Stimulated activated CD4-positive, alpha-beta T cell treated with anti-CD3 and anti-CD28 coated beads, Interleukin-2, amount 100 ng/mL, for 24 hours (primary cell): Measurements from ENCODE around the gene ELL2.
A peak's percentile ranks its signal among the peaks of the same experiment; 100 is the strongest.

Source experiments
- DNase-seq, 2 donors: peaks; one replicate each; pipeline ENCODE4 v3.0.0-alpha.2; 2020

The ELL2 gene

DNA sequence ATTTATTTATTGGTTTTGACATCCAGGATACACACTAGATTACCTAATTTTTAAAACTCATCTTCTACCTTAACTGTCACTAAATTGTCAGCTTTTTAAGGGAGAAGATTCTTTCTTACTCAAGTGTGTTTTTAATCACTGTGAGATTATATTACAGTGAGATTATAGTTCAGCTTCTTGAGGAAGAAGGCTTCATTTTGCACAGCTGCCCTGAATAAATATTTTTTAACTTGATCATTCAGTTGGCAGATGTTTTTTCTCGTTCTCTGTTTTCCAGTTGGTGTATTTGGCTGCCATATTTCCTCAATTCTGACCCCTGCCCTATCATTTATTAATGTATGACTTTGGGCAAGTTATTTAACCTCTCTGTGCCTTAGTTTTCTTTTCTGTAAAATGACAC, 15.0 kb upstream of the ELL2 start:
- DNase-seq: no peak

GRCh38 chr5:95975703-95976102, 14.1 kb upstream of the ELL2 start:
- DNase-seq: no peak

DNA sequence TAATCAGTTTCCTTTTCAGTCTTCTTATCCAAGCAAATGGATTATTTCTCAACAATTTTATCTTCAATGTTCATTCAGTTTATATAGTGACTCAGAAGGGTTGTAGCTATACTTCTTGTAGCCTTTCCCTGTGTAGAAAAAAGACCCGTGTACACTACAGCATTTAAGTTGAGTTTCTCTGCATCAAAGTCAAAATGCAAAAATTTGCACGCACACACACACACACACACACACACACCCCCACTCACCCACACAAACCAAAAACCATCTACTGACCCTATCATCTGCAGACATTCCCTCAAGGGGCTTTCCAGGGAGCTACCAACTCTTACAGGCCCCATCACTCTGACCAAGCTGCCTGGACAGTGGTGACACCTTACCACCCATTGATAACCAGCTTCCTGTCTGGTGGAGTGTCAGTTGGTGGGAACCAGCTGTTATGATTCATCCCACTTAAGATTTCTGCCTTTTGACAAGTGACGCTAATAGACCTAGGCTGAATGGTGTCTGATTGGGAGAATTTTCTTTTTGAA, 12.2 kb upstream of the ELL2 start:
- no peak for DNase-seq

DNA sequence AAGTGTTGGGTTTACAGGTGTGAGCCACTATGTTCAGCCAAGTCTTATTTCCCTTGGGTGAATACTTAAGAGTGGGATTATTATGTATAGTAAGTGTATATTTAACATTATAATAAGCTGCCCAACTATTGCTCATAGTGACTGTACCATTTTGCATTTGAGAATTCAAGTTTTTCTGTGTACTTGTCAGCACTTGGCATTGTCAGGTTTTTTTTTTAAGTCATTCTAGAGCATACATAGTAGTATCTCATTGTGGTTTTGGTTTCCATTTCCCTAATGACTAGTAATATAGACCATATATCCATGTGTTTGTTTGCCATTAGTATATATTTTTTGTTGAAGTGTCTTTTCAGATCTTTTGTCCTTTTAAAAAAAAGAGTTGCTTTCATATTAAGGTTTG, 10.5 kb upstream of the ELL2 start:
- DNase-seq: no peak

DNA sequence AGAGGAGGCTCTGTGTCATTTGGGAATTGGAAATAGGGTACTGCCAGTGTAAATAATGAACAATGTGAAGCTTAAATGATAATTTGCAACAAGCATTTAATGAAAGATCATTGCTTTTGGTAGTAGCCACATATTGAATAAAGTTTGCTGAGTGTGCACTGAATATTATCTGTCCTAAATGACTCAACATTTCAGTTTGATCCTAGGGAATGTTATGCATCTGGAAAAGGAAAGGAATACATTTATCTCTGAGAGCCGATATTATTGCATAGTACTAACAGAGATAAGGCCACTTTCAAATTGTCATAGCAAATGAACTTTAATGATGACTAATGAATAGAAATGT, 8.7 kb upstream of the ELL2 start:
- no peak for DNase-seq

- no peak for DNase-seq
Measured at GRCh38 chr5:95969651-95970358, 8.2 kb upstream of the ELL2 start.

DNA sequence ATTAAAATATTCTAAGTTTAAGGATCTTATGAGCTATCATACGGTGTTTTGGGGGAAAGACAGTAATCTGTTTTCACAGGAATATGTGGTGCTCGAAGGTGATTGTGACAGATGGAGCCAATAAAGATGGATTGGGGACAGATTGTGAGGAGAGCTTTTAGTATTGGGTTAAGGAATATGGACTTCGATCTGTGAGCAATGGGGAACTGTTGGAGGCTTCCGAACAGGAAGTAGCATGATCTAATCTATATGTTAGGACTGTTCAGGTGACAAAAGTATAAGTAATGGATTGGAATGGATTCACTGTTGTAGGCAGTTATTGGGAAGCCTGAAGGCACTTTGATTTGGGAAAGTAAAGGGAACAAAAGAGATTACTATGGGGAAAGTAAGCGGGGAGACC, 7.4 kb upstream of the ELL2 start:
- DNase-seq: no peak

- no peak for DNase-seq
Measured at GRCh38 chr5:95967236-95967635, 5.6 kb upstream of the ELL2 start.

DNA sequence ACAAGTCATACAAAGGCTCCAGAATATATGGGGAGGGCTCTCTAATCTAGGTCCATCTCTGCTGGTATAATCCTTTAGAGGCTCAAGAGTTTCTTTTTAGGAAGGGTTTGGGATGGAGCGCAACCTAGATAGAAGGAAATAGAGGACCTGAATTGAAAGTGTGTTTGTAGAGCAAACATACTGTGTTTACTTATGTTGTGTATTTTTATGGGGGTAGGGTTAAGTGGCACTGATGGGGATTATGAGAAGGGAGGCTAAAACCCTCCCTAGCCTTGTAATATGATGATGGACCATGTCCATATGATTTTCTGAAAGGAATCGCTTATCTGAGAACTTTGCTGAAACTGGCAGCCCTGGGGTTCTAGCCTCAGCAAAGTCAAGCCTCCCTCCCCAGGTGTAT, 4.4 kb upstream of the ELL2 start:
- DNase-seq: no peak

- DNase-seq: peak in 1 of 2 donors; percentile 49
Measured at GRCh38 chr5:95963650-95964410, 2.2 kb upstream of the ELL2 start.

DNA sequence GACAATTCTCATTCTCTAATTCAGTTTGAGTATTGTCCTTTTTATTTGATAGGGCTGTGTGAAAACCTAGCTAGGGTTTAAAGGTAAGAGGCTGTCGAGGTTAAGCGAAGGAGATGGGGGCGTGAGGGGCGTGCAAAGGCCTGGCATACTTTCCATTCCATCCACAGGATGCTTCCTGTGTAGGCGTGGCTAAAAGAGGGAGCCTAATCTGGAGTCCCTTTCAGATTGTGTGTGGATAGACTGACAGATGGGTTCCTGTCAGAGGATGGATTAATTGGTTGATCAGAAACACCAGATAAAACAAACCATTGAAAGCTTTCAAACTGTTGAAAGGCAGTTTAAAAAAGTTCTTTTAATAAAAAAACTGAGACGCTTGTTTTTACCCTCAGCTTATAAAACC, 1.1 kb upstream of the ELL2 start:
- no peak for DNase-seq

- DNase-seq: no peak
Measured at GRCh38 chr5:95962475-95962773, 773 bp upstream of the ELL2 start.

DNA sequence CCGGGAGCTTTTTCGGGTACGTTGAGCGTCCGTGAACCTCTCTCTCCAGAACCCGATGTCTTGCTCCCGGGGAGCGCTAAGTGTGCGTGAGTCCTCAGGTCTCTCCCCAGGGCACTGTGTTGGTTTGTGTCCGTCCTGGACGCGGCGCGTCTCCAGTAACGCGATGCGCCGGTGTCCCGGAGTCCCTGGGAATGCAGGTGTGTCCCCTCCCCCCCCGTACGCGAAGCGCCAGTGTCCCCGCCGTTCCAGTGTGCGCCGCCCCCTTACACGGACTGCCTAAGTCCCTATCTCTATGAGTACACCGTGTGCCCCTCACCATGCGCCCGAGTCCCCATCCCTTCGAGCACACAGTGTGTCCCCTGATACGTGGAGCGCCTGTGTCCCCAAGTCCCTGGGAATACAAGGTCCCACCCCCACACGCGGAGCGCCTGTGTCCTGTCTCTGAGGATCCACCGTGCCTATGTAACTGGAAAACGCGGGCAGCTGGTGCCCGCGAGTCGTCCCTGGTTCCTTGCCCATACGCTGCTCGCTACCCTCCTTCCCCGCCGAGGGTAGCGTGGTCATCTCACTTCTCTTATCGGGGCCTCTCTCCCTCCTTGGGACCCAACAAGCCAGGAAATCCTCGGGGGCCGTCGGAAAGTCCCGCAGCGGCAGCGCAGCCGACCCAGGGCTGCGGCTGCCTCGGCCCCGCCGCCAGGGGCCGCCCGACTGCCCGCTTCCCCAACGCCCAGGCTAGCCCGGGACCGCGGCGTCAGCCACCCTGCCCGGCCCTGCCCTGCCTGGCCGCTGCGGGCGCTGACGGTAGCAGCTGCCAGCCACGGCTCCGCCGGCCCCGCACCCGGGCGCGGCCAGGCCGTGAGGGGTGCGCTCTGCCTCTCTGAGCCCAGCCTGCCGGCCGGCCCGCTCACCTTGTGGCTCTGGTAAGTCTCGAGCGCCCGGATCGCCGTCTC, 709 bp downstream of the ELL2 start:
- DNase-seq: peak; percentile 79 to 81

GRCh38 chr5:95959888-95960666, 1.6 kb downstream of the ELL2 start:
- DNase-seq: no peak

- DNase-seq: no peak
Measured at GRCh38 chr5:95959051-95959887, 2.4 kb downstream of the ELL2 start.

GRCh38 chr5:95958310-95959014, 3.2 kb downstream of the ELL2 start:
- no peak for DNase-seq

DNA sequence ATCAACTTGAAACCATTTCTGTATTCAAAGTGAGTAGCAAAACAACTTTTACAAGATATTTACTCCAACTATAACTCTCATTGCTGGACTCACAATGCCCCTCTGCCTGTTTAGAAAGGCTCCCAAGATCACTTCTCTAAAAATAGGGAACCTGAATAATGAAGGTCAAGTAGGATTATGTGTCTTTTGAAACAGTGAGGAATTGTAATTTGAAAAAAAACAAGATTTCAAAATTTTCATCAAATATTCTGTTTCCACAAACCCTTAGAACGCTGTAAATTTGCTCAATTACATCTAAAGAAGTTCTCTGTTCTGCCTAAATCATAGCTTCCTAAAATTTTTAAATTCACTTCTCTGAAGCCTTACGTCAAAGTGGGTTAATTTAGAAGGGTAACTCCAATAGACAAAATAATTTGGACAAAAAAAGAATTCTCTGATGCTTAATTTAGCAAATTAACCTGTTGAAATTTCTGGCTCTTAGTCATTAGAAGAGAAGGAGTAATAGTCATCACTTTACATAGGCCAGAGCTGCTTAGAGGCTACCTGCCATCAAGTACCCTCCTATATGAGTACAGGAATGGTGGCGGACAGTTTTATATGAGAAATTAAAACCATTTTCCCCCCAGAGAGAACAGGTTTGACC, 4.0 kb downstream of the ELL2 start:
- DNase-seq: no peak

GRCh38 chr5:95956900-95957293, 4.8 kb downstream of the ELL2 start:
- no peak for DNase-seq

- no peak for DNase-seq
Measured at GRCh38 chr5:95956021-95956899, 5.4 kb downstream of the ELL2 start.

DNA sequence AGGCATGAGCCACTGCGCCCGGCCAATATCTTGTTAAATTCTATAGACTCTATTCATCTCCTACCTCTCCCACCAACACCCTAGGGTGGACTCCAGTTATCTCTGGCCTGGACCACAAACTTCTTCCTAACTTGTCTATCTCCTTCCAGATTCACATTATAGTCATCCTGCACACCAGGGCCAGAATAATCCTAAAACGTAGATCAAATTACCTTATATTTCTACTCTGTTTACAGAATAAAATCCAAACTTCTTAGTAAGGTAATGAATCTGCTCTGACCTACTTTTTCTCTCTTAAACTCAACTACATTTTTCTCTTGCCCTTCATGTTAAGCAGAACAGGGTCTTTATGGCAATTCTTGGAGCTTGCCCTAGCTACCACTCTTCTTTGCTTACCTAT, 6.9 kb downstream of the ELL2 start:
- no peak for DNase-seq
